Lower leg skin (tissue), 3 donors: ENCODE results near the gene FASTK.

Experiments
- POLR2A ChIP-seq, 2 donors: fragments of 450-650 bp; IDR thresholded peaks; one replicate each; pipeline ENCODE4 v1.6.1; 2016 to 2017; ENCODE audit warnings: antibody characterized with exemption in 2 of 2, mild to moderate bottlenecking in 1 of 2, moderate library complexity in 1 of 2
- TF ChIP-seq, protein P1 (sequence below), 3 donors: fragments of 450-650 bp; IDR thresholded peaks; one replicate each; pipeline ENCODE4 v1.5.1; 2016; ENCODE audit warnings: antibody characterized with exemption in 3 of 3, mild to moderate bottlenecking in 3 of 3, moderate library complexity in 2 of 3

DNA sequence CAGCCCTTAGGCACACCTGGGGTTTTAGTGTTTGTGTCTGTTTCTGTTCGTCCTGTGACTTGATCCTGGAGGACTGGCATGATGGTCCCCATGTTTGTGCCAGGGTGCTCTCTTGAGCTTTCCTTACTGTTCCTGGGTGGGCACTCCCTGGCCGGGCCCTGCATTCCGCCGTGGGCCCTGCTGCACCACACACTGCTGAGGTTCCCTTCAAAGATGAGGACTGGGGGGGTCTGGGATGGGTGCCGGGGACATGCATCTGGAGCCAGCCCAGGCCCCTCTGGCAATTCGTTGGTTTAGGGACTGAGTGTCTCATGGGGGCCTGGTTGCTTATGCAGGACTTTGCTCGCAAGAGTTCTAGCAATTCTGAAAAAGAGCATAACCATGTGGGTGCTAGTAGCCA lies 10.4 kb upstream of the FASTK start:
- TF ChIP-seq, protein P1, sequence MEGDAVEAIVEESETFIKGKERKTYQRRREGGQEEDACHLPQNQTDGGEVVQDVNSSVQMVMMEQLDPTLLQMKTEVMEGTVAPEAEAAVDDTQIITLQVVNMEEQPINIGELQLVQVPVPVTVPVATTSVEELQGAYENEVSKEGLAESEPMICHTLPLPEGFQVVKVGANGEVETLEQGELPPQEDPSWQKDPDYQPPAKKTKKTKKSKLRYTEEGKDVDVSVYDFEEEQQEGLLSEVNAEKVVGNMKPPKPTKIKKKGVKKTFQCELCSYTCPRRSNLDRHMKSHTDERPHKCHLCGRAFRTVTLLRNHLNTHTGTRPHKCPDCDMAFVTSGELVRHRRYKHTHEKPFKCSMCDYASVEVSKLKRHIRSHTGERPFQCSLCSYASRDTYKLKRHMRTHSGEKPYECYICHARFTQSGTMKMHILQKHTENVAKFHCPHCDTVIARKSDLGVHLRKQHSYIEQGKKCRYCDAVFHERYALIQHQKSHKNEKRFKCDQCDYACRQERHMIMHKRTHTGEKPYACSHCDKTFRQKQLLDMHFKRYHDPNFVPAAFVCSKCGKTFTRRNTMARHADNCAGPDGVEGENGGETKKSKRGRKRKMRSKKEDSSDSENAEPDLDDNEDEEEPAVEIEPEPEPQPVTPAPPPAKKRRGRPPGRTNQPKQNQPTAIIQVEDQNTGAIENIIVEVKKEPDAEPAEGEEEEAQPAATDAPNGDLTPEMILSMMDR (IDR thresholded peaks at IDR 0.05) = no peak
- TF ChIP-seq POLR2A (IDR thresholded peaks at IDR 0.05) = no peak
